DOHH2 (cell line): ENCODE results near the gene FFAR3.

ENCODE experiments used
- EZH2phosphoT487 ChIP-seq: fragments of 200-600 bp; sonication (generic); IDR thresholded peaks from 2 replicates; pipeline ENCODE4 v1.6.1; 2017; ENCODE audit warnings: borderline replicate concordance, mild to moderate bottlenecking, antibody characterized with exemption, low read length, moderate library complexity, mixed read lengths
- TF ChIP-seq, protein P1 (sequence below): fragments of 200-600 bp; sonication (generic); IDR thresholded peaks from one replicate; pipeline ENCODE4 v1.5.1; 2014; ENCODE audit warnings: antibody characterized with exemption, mild to moderate bottlenecking, low read depth, low read length; ENCODE audit not compliant: poor library complexity, severe bottlenecking

DNA sequence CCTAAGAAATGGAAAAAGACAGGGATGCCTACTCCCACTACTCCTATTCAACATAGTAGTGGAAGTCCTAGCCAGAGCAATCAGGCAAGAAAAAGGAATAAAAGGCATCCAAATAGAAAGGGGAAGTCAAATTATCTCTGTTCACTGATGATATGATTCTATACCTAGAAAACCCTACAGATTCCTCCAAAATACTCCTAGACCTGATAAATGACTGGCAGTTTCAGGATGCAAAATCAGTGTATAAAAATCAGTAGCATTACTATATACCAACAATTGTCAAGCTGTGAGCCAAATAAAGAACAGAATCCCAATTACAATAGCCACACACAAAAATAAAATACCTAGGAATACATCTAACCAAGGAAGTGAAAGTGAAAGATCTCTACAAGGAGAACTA is 11.3 kb downstream of the FFAR3 start:
- TF ChIP-seq, protein P1, sequence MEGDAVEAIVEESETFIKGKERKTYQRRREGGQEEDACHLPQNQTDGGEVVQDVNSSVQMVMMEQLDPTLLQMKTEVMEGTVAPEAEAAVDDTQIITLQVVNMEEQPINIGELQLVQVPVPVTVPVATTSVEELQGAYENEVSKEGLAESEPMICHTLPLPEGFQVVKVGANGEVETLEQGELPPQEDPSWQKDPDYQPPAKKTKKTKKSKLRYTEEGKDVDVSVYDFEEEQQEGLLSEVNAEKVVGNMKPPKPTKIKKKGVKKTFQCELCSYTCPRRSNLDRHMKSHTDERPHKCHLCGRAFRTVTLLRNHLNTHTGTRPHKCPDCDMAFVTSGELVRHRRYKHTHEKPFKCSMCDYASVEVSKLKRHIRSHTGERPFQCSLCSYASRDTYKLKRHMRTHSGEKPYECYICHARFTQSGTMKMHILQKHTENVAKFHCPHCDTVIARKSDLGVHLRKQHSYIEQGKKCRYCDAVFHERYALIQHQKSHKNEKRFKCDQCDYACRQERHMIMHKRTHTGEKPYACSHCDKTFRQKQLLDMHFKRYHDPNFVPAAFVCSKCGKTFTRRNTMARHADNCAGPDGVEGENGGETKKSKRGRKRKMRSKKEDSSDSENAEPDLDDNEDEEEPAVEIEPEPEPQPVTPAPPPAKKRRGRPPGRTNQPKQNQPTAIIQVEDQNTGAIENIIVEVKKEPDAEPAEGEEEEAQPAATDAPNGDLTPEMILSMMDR, result no peak
- no peak for TF ChIP-seq EZH2phosphoT487
